ENCODE data around the gene MT3. TPM values are rescaled to one million over a fixed set of nuclear protein-coding genes. Genes with fewer than 3 reads are reported as not detected.

The MT3 gene
- total RNA-seq, 1 donor from 2014 or later, result 0.77 TPM

GRCh38 chr16:56549161-56549560 is 40.2 kb upstream of the MT3 start:
- Mint-ChIP-seq H3K4me3 (ENCODE audit: unreplicated experiment) (no peak overlapping the region), H3K27ac (ENCODE audit: unreplicated experiment) (no peak overlapping the region), H3K4me1 (ENCODE audit: low read depth) (peaks cover 6% of the 10 kb centered on the region), H3K9me3 (ENCODE audit: low read depth) (no peaks in the 10 kb centered on the region), H3K36me3 (ENCODE audit: low read depth) (no peaks in the 10 kb centered on the region), H3K27me3 (ENCODE audit: low read depth) (peaks cover 7% of the 10 kb centered on the region)
- TF ChIP-seq, protein P1, sequence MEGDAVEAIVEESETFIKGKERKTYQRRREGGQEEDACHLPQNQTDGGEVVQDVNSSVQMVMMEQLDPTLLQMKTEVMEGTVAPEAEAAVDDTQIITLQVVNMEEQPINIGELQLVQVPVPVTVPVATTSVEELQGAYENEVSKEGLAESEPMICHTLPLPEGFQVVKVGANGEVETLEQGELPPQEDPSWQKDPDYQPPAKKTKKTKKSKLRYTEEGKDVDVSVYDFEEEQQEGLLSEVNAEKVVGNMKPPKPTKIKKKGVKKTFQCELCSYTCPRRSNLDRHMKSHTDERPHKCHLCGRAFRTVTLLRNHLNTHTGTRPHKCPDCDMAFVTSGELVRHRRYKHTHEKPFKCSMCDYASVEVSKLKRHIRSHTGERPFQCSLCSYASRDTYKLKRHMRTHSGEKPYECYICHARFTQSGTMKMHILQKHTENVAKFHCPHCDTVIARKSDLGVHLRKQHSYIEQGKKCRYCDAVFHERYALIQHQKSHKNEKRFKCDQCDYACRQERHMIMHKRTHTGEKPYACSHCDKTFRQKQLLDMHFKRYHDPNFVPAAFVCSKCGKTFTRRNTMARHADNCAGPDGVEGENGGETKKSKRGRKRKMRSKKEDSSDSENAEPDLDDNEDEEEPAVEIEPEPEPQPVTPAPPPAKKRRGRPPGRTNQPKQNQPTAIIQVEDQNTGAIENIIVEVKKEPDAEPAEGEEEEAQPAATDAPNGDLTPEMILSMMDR (IDR thresholded peaks at IDR 0.05), result no peak
- DNase-seq (ENCODE audit: low spot score), result no peak

- TF ChIP-seq, protein P1 (IDR thresholded peaks at IDR 0.05), result no peak
- H3K27ac Mint-ChIP-seq (ENCODE audit: unreplicated experiment), result no peak overlapping the region
- peaks cover 6% of the 10 kb centered on the region for H3K4me1 Mint-ChIP-seq (ENCODE audit: low read depth)
- DNase-seq (ENCODE audit: low spot score), result no peak
- peaks cover 9% of the 10 kb centered on the region for H3K27me3 Mint-ChIP-seq (ENCODE audit: low read depth)
- H3K9me3 Mint-ChIP-seq (ENCODE audit: low read depth), result no peaks in the 10 kb centered on the region
- no peak overlapping the region for H3K4me3 Mint-ChIP-seq (ENCODE audit: unreplicated experiment)
- no peaks in the 10 kb centered on the region for H3K36me3 Mint-ChIP-seq (ENCODE audit: low read depth)
Measured at GRCh38 chr16:56549744-56550385, 39.5 kb upstream of the MT3 start.

GRCh38 chr16:56551796-56552738 is 37.3 kb upstream of the MT3 start:
- H3K9me3 Mint-ChIP-seq (ENCODE audit: low read depth), result no peaks in the 10 kb centered on the region
- no peak overlapping the region for H3K27ac Mint-ChIP-seq (ENCODE audit: unreplicated experiment)
- DNase-seq (ENCODE audit: low spot score), result no peak
- peaks cover 12% of the 10 kb centered on the region for H3K27me3 Mint-ChIP-seq (ENCODE audit: low read depth)
- TF ChIP-seq, protein P1 (IDR thresholded peaks at IDR 0.05), result no peak
- H3K4me1 Mint-ChIP-seq (ENCODE audit: low read depth), result peaks cover 6% of the 10 kb centered on the region
- H3K4me3 Mint-ChIP-seq (ENCODE audit: unreplicated experiment), result no peak overlapping the region
- no peaks in the 10 kb centered on the region for H3K36me3 Mint-ChIP-seq (ENCODE audit: low read depth)

DNA sequence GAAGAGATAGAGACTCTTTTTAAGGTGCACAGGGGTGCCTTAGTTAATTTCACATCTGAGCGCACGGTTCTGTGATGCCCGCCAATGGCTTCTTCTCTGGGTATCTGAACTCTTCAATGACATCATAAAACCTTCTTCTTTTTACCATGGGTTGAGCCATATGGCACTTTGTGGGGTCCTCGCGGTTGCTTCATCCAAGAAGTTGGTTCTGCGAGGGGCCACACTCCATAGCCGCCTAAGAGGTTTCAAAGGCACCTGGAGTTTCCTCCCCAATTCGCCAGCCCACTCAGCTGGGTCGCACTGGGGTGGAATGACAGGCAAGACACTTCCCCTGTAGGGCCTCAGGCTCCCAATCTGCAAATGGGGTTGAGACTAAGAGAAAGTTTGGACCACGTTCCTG is 34.9 kb upstream of the MT3 start:
- TF ChIP-seq, protein P1 (IDR thresholded peaks at IDR 0.05), result no peak

DNA sequence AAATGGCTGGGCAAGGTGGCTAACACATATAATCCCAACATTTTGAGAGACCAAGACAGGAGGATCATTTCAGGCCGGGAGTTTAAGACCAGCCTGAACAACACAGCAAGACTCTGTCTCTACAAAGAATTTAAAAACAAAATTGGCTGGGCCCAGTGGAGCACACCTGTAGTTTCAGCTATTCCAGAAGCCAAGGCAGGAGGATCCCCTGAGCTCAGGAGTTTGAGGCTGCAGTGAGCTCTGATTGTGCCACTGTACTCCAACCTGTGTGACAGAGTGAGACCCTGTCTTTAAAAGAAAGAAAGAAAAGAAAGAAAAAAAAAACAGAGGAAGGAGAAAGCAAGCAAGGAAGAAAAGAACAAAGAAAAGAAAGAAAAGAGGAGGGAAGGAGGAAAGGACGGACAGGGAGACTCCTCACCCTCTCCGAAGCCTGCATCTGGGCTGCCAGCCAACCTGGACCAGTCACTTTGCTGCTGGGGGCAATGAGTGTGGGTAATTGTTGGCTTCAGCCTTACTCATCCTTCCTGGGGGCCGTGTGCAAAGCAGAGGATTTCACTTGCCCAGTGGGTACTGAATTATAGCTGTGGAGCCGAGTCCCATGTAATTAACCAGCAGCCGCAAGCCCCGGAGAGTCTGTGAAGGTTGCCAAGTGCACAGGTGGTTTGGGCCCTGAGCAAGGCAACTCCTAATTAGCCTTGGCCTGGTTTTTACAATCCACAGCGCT is 31.1 kb upstream of the MT3 start:
- Mint-ChIP-seq H3K27me3 (ENCODE audit: low read depth) (peaks cover 18% of the 10 kb centered on the region), H3K9me3 (ENCODE audit: low read depth) (no peaks in the 10 kb centered on the region), H3K27ac (ENCODE audit: unreplicated experiment) (no peak overlapping the region), H3K36me3 (ENCODE audit: low read depth) (no peaks in the 10 kb centered on the region), H3K4me3 (ENCODE audit: unreplicated experiment) (no peak overlapping the region), H3K4me1 (ENCODE audit: low read depth) (peaks cover 3% of the 10 kb centered on the region)
- TF ChIP-seq, protein P1 (IDR thresholded peaks at IDR 0.05), result no peak
- DNase-seq (ENCODE audit: low spot score), result no peak

More for the DNA sequence above, 34.9 kb upstream of the MT3 start:
- no peak overlapping the region for H3K27ac Mint-ChIP-seq (ENCODE audit: unreplicated experiment)
- DNase-seq (ENCODE audit: low spot score), result no peak
- no peak overlapping the region for H3K4me3 Mint-ChIP-seq (ENCODE audit: unreplicated experiment)
- peaks cover 12% of the 10 kb centered on the region for H3K27me3 Mint-ChIP-seq (ENCODE audit: low read depth)
- no peaks in the 10 kb centered on the region for H3K9me3 Mint-ChIP-seq (ENCODE audit: low read depth)
- H3K4me1 Mint-ChIP-seq (ENCODE audit: low read depth), result peaks cover 10% of the 10 kb centered on the region
- H3K36me3 Mint-ChIP-seq (ENCODE audit: low read depth), result no peaks in the 10 kb centered on the region
